GM18517 (cell line): ENCODE measurements around the gene FMO4.
A peak's percentile ranks its signal among the peaks of the same experiment; 100 is the strongest.
"Not testable (repeated sequence)": the region's sequence is repeated elsewhere in the genome, so short reads cannot be mapped to it uniquely, and the experiment has no call there.

ENCODE experiments used
- ATAC-seq: cut with Tn5 transposase; IDR thresholded peaks from one replicate; pipeline ENCODE4 v1.9.1; 2021; ENCODE audit warnings: mild to moderate bottlenecking, moderate library complexity; ENCODE audit not compliant: unreplicated experiment

FMO4 gene

GRCh38 chr1:171313835-171314320, at the start of gene FMO4:
Gene FMO4 (plus strand): TSS chr1:171314183. CDS start chr1:171319826, 5,643 bp downstream.
- peak; percentile 100 for ATAC-seq

GRCh38 chr1:171265686-171266085, 48.3 kb upstream of the FMO4 start:
- ATAC-seq: no peak

GRCh38 chr1:171266930-171267329, 47.1 kb upstream of the FMO4 start:
- no peak for ATAC-seq

GRCh38 chr1:171267391-171267790, 46.6 kb upstream of the FMO4 start:
- ATAC-seq: no peak

GRCh38 chr1:171270806-171271205, 43.2 kb upstream of the FMO4 start:
- ATAC-seq: no peak

- ATAC-seq: no peak
Measured at GRCh38 chr1:171277534-171277933, 36.4 kb upstream of the FMO4 start.

- ATAC-seq: no peak
Measured at GRCh38 chr1:171279234-171279633, 34.7 kb upstream of the FMO4 start.

GRCh38 chr1:171279678-171280077, 34.3 kb upstream of the FMO4 start:
- no peak for ATAC-seq

GRCh38 chr1:171280599-171280998, 33.4 kb upstream of the FMO4 start:
- no peak for ATAC-seq

- ATAC-seq: no peak
Measured at GRCh38 chr1:171286032-171286705, 27.8 kb upstream of the FMO4 start.

- ATAC-seq: no peak
Measured at GRCh38 chr1:171290621-171291020, 23.4 kb upstream of the FMO4 start.

GRCh38 chr1:171292799-171293198, 21.2 kb upstream of the FMO4 start:
- ATAC-seq: no peak

- not testable (repeated sequence) for ATAC-seq
Measured at GRCh38 chr1:171295383-171295782, 18.6 kb upstream of the FMO4 start.

GRCh38 chr1:171295821-171296220, 18.2 kb upstream of the FMO4 start:
- ATAC-seq: no peak

GRCh38 chr1:171296897-171297296, 17.1 kb upstream of the FMO4 start:
- no peak for ATAC-seq

GRCh38 chr1:171298696-171299095, 15.3 kb upstream of the FMO4 start:
- ATAC-seq: no peak

GRCh38 chr1:171299342-171299741, 14.6 kb upstream of the FMO4 start:
- ATAC-seq: no peak

GRCh38 chr1:171300401-171300800, 13.6 kb upstream of the FMO4 start:
- no peak for ATAC-seq

- ATAC-seq: no peak
Measured at GRCh38 chr1:171310661-171311087, 3.3 kb upstream of the FMO4 start.

- no peak for ATAC-seq
Measured at GRCh38 chr1:171311771-171312558, 2.0 kb upstream of the FMO4 start.

- ATAC-seq: peak; percentile 52
Measured at GRCh38 chr1:171313319-171313834, 606 bp upstream of the FMO4 start.

- ATAC-seq: no peak
Measured at GRCh38 chr1:171329251-171329650, 15.3 kb downstream of the FMO4 start.
